Measurements from ENCODE around the gene STK32C. TPM values are rescaled to one million over a fixed set of nuclear protein-coding genes. Genes with fewer than 3 reads are reported as not detected.

STK32C gene
- total RNA-seq, 6 donors from 2014 or later = 4.8 to 18.3 (median 15.6) TPM

DNA sequence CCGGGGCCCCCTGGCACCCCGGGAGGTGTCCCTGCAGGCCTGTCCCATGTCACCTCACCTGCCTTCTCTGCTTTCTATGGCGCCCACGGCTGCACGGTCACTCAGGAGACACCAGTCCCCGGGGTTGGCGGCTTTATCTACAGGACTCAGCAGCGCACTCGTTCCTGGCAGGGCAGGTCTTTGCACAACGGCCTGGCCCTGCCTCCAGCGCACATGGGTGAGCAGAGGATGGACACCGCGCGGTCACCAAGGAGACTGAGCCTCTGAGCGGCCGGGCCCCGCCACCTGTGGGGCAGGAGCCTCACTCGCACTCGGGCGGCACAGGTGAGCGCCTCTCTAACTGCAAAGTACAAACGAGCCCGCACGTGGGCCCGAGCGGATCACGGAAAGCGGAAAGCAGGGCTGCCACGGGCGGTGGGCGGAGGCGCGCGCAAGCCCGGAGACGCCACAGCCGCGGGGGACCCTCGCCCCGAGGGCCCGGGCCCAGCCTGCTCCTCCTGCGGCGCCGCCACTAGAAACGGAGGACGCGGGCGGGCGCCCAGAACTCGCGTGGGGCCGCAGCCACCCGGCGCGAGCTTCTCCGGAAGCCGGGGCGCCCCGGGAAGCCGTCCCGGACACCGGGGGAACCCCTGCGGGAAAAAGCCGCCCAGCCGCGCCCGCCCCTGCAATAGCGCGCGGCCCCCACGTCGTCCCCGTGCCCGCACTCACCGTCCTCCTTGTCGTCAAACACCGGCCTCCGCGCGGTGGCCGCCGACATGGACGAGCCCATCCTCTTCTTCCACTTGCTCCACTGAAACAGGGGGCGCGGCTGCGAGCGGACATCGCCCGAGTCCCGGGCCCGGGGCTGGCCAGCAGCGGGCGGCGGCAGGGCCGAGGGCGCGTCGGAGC, 642 bp downstream of the STK32C start:
- Histone ChIP-seq H3K4me3 (peak overlapping the region; percentile 80 to 99 (median 93)), H3K4me1 (peaks cover 11 to 26% (median 15%) of the 10 kb centered on the region in 4 donors), H3K9me3 (no peaks in the 10 kb centered on the region), H3K27me3 (no peaks in the 10 kb centered on the region), H3K27ac (peak overlapping the region in 2 of 4 donors; percentile 37 to 46), H3K36me3 (no peaks in the 10 kb centered on the region)
- DNase-seq (peak; percentile 72 to 91), ATAC-seq (ENCODE audit: low FRiP score in 2 of 2) (peak in 1 of 2 donors; percentile 39)
- 15 to 93% methylated on average over 2 to 30 of the region's 98 CpGs for WGBS, 2 donors
- TF ChIP-seq CTCF (IDR thresholded peaks at IDR 0.05) (peak in 1 of 6 experiments; percentile 8), POLR2A (IDR thresholded peaks at IDR 0.05) (no peak)

- Histone ChIP-seq H3K27me3 (no peaks in the 10 kb centered on the region), H3K27ac (no peak overlapping the region), H3K4me3 (no peak overlapping the region), H3K4me1 (peaks cover 11 to 26% (median 15%) of the 10 kb centered on the region in 4 donors), H3K36me3 (no peaks in the 10 kb centered on the region), H3K9me3 (no peaks in the 10 kb centered on the region)
- ATAC-seq (ENCODE audit: low FRiP score in 2 of 2) = no peak
- peak; percentile 14 to 72 for DNase-seq
- 98% methylated on average over 16 of the region's 16 CpGs for WGBS, 2 donors
- TF ChIP-seq POLR2AphosphoS5 (IDR thresholded peaks at IDR 0.05) (no peak), EP300 (IDR thresholded peaks at IDR 0.05) (no peak), POLR2A (IDR thresholded peaks at IDR 0.05) (no peak), CTCF (IDR thresholded peaks at IDR 0.05) (no peak)
Measured at GRCh38 chr10:132306343-132306685, 1.4 kb downstream of the STK32C start.

DNA sequence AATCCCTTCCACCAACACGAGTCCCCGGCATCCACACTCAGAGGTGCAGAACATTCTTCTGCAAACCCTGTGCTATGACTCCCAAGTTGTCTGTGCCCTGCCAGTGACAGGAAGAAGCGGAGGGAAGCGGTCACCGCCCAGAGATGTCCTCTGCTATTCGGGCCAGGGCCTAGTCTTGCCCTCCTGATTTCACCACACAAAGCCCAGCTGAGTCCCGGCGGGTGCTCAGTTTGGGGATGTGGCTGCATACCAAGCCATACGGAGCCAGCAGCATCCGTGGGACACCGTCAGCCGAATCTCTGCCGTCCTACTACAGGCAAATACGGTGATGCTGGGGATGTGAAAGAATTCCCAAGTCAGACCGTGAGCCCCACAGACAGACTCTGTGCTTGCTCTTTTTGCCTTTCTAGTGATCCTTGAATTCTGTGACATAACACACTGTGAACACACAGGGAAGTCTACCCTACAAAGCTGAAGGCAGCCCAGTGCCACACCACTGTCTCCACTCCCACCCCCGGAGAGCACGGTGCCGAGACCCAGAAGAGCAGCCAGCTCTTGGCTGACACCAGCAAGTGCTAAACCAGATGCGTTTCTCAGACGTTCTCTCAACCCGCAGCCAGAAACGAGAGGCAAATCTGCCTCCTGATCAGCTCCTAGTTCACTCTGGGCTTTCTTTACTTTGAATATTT, 2.0 kb downstream of the STK32C start:
- TF ChIP-seq POLR2AphosphoS5 (IDR thresholded peaks at IDR 0.05) (no peak), EP300 (IDR thresholded peaks at IDR 0.05) (no peak), CTCF (IDR thresholded peaks at IDR 0.05) (no peak), POLR2A (IDR thresholded peaks at IDR 0.05) (no peak)
- H3K4me1 ChIP-seq = peaks cover 11 to 26% (median 15%) of the 10 kb centered on the region in 4 donors
- no peaks in the 10 kb centered on the region for H3K36me3 ChIP-seq
- no peak overlapping the region for H3K27ac ChIP-seq
- H3K9me3 ChIP-seq = no peaks in the 10 kb centered on the region
- WGBS, 2 donors = 82 to 96% methylated on average over 15 to 21 of the region's 22 CpGs
- no peaks in the 10 kb centered on the region for H3K27me3 ChIP-seq
- ATAC-seq (ENCODE audit: low FRiP score in 2 of 2) (no peak), DNase-seq (peak in 1 of 2 donors; percentile 18)
- H3K4me3 ChIP-seq = no peak overlapping the region

- peaks cover 11 to 26% (median 15%) of the 10 kb centered on the region in 4 donors for H3K4me1 ChIP-seq
- 93 to 94% methylated on average over 18 to 21 of the region's 21 CpGs for WGBS, 2 donors
- TF ChIP-seq EP300 (IDR thresholded peaks at IDR 0.05) (no peak), POLR2AphosphoS5 (IDR thresholded peaks at IDR 0.05) (no peak), POLR2A (IDR thresholded peaks at IDR 0.05) (no peak), CTCF (IDR thresholded peaks at IDR 0.05) (no peak)
- H3K4me3 ChIP-seq = no peak overlapping the region
- H3K36me3 ChIP-seq = no peaks in the 10 kb centered on the region
- no peak for ATAC-seq (ENCODE audit: low FRiP score in 2 of 2)
- no peaks in the 10 kb centered on the region for H3K27me3 ChIP-seq
- H3K27ac ChIP-seq = no peak overlapping the region
- H3K9me3 ChIP-seq = no peaks in the 10 kb centered on the region
- no peak for DNase-seq
Measured at GRCh38 chr10:132304756-132305509, 2.8 kb downstream of the STK32C start.

Measured in upper lobe of left lung (tissue), 6 donors.